CD4-positive, alpha-beta T cell treated with Interleukin-17A for 4 hours (primary cell): ENCODE measurements around the gene LONRF3.
"Not testable (repeated sequence)": the region's sequence is repeated elsewhere in the genome, so short reads cannot be mapped to it uniquely, and the experiment has no call there.

ENCODE experiments used
- DNase-seq: peaks from one replicate; pipeline ENCODE4 v3.0.0-alpha.2; 2020; ENCODE audit warnings: mixed read lengths

The LONRF3 gene

DNA sequence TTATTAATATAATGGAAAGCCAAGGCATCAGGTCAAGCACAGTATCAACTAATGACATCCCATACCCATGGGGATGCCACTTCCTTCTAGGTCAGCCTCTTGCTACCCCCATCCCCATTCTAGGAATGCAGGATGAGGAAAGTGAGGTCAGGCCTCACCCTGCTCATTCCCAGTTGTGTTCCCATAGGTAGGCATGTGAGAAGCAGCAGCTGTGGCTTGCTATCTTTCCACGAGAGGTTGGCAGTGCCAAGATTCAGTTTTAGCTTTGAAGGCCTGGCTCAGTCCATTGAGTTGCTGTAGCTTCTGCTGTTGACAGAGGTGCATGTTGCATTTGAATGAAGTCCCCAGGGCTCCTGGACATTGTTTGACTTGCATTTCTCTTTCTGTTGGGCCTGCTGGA lies 15.5 kb downstream of the LONRF3 start:
- no peak for DNase-seq

GRCh38 chrX:118990512-118991227 lies 16.3 kb downstream of the LONRF3 start:
- no peak for DNase-seq

DNA sequence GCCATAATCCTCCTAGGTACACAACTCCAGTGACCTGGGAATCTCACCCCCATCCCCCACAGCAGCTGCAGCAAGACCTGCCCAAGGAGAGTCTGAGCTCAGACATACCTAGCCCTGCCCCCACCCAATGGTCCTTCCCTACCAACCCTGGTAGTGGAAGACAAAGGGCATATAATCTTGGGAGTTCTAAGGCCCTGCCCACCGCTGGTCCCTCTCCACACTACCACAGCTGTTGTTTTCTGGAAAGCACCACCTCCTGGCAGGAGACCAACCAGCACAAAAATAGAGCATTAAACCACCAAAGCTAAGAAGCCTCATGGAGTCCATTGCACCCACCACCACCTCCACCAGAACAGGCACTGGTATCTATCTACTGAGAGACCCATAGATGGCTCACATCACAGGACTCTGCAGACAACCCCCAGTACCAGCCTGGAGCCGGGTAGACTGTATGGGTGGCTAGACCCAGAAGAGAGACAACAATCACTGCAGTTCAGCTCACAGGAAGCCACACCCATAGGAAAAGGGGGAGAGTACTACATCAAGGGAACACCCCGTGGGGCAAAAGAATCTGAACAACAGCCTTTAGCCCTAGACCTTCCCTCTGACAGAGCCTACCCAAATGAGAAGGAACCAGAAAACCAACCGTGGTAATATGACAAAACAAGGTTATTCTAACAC lies 18.2 kb downstream of the LONRF3 start:
- DNase-seq: peak; percentile 30

DNA sequence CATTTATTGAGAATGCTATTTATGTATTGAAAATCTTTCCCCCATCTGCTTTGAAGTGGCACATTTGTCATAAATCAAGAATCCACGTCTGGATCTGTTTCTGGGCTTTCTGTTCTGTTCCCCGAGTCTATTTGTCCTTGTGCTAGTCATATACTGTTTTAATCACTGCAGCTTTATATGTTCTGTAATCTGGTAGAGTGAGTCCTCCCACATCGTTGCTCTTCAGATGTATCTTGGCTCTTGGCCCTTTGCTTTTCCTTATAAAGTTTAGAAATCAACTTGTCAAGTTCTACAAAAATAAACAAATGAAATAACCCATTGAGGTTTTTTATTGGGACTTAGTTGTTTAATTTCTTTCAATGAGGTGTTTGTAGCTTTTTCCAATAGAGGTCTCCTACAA lies 29.0 kb downstream of the LONRF3 start:
- no peak for DNase-seq

DNA sequence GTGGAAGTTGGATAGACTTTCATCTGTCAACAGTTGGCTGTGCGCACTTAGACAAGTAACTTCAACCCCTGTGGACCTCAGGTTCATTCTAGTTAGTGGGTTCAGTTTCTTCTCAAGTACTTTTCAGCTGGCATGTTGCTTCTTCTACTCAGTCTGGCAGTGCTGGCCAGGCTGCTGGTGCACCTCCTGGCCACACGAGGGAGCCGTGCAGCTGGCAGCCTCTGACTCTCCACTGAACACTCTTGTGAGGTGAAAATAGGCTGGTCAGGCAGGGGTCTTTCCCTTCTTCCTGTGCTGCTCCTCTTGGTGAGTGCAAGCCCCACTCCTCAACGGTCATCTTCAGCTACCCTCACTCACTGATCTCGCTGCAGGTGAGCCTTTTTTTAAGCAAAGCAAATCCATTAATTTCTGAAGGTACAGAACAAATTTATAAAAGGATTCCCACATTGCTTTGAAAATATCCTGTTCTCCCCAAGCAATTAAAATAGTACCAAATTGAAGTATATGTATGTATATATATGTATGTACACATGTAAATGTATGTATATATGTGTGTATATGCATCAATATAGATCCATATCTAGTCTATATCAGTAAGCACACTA lies 30.6 kb downstream of the LONRF3 start:
- DNase-seq: peak; percentile 67

DNA sequence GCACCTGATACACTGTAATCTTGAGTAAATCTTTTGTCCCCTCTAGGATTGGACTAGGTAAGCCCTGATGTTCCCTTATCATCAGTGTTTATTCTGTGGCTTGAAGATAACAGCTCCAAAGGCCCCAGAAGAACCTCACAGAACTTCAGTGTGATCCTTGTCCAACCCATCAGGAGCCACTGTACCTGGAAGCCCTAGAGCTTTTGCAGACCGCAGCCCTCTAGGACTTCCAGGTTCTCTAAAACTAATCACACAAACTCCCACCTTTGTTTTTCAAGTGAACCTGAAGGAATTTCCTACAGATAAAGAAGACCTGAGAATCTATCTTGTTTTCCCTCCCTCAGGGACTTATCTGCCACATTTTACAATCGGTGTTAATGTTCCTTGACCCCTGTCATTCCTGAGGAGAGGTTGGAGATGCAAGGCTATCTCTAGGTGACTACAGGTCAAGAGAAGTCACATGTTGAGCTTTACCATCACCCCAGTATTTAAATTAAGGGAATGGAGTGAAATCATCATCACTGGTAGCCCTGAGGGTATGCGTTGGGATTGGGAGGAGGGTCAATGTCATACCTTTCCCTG lies 32.9 kb downstream of the LONRF3 start:
- DNase-seq: no peak

DNA sequence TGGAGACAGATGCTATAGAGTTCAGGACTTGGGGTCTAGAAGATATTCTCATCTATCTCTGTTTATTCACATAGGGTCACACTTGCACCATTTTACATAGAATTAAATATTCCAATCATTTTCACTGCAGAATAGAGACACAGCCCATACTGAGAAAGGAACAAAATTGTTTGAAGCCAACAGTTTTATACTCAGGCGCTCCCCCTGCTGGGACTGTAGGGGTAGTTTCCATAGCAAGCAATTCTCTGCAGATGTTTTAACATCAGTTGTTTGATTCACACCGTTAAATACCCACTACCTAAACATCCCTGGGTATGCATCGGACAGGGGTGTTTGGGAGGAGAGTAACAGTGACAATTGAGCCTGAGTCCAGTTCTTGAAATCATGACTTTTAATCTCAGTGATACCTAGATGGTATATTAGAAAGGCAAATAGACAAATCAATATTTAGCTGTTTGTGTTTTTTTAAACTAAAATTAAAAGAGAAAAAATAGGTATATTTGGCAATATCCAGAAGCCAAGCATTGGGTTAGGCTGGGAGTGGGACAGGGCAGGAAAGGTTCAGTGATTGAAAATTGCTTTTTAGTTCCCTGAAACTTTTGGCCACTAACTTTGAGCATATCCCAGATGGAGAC lies 33.8 kb downstream of the LONRF3 start:
- DNase-seq: peak; percentile 62

DNA sequence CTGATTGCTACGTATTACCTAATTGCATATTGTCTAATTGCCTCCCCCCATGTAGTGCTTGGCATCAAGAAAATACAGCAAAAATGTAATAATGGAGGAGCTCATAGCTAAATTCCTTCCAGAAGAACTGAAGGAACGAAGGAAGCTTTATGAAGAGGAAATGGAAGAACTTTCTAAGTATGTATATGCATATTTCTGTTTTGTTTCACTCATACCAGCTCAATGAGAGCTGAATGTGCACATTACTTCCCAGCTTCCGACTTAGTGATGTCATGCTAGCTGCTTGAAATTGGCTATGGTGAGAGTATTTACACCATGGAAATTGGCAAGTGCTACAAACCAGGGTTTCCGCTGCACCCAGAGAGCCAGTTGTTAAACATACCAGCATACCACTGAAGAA lies 34.7 kb downstream of the LONRF3 start:
- no peak for DNase-seq

DNA sequence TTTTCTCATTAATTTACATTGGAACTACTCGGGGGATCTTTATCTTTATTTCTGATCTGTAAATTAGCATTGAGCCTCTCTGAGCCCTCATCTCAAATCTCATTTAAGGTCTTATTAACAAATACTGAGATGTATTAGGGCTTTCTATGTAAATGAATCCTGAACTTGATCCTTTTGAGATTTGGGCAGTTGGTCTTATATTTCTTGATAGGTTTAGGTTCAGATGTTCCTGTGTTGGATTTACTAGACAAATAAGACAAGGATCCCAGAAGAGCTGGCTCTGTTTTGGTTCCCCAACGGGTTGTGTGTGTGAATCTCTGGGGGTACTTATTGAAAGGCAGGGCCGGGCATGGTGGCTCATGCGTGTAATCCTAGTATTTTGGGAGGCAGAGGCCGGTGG lies 36.1 kb downstream of the LONRF3 start:
- DNase-seq: no peak

GRCh38 chrX:119013164-119013563 lies 38.7 kb downstream of the LONRF3 start:
- no peak for DNase-seq

- DNase-seq: peak; percentile 23
Measured at GRCh38 chrX:119015407-119016237, 41.2 kb downstream of the LONRF3 start.

- no peak for DNase-seq
Measured at GRCh38 chrX:119017077-119017476, 42.7 kb downstream of the LONRF3 start.

- DNase-seq: no peak
Measured at GRCh38 chrX:119025900-119026299, 51.5 kb downstream of the LONRF3 start.

DNA sequence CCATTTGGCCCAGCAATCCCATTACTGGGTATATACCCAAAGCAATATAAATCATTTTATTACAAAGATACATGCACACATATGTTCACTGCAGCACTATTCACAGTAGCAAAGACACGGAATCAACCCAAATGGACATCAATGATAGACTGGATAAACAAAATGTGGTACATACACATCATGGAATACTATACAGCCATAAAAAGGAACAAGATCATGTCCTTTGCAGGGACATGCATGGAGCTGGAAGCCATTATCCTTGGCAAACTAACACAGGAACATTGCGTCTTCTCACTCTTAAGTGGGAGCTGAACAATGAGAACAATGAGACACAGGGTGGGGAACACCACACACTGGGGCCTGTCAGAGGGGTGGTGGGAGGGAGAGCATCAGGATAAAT lies 51.9 kb downstream of the LONRF3 start:
- not testable (repeated sequence) for DNase-seq

GRCh38 chrX:119027960-119028732 lies 53.7 kb downstream of the LONRF3 start:
- DNase-seq: not testable (repeated sequence)

DNA sequence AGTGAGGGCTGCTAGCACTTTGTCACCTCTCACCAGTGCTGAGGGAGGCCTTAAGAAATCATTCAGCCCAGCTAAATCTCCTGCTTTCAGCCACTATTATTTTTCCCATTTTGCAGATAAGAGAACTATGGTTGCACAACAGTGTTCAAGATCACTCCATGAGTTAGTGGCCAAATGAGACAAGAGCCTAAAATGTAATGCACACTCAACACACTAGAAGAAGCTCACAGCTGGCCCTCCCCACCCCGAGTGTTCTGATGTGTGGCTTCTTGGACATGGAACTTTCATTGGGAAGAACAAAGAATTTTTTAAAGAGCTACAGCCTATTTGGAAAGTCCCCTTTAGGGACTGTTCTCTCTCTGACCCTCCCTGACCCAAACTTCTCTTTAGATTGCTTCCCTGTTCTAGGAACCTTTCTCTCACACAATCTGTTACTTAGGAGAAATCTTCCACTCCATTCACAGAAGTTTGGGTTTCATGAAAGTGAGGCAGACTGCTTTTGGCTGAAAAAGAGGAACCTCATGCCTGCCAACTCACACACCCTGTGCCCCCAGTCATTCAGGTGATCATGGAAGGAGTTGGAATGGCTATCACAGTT lies 54.4 kb downstream of the LONRF3 start:
- no peak for DNase-seq

GRCh38 chrX:119029656-119030055 lies 55.2 kb downstream of the LONRF3 start:
- DNase-seq: not testable (repeated sequence)

DNA sequence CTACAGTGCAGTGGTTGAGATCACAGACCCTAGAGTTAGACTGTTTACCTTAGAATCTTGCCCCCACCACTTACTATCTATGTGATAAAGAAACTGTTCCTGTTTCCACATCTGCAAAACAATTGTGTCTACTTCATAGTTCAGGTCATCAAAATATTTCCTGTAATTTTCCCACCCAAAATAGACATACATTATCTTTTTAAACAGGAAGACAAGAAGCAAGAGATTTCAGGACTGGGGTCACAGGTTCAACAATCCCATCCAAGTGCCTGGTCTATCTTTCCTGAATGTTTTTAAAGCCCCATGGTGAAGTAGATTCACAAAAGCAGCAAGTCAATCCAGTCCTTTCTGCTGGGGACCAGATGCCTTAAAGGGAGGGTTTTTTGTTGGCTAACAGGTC lies 56.6 kb downstream of the LONRF3 start:
- no peak for DNase-seq

DNA sequence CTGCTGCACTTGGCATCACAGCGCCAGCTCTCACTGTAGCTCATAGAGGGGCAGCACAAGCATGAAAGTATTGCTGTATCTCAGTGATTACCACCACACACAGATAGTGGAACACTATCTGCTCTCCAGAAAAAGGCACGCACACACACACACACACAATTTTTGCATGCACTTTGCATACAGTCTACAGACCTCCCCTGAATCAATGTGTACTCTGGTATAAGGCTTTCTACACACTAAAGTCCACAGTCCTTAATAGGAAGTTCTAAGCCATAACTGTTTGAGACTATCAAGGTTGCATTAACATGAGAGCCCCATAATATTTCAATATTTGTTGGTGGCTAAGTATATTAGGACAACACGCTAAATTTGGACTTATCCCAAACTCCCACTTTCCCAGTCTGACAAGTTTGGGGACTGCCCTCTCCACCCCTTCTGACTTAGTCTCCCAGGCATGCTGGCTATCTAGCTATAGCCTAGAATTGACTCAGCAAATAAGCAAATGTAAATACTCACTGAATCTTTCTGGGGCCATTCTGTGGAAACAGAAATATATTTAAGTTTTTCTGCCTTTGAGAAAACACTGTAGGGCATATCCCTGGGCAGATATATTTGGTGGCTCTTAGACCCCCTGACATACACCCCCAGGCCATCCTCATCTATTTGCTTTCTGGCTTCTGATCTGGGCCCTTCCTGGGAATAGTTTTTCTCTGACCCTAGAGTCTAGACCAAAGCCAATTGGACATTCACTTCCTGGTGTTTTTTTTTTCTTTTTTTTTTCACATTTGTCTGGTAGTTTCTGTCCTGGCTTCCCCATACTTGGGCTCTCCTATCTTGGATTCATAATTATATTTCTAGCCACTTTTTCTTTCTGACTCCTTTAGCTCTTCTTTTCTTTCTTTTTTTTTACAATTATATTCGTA lies 62.0 kb downstream of the LONRF3 start:
- DNase-seq: no peak

DNA sequence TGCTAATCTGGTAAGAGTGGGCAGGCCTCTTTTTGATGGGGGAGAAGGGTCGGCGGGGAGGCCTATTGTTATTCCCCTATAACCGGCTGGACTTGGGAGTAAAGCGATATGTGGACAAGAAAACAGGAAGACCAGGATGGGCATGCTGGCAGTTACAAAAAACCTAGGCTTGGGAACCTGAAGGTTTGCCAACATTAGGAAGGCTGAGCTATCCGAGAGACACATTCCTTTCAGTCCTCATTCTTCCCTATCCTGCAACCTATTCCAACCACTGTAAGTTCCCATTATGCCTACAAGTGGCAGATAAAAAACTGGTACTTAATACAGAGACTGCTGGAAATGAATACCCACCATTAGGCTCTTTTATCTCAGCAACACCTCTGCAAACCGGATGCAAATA lies 66.0 kb downstream of the LONRF3 start:
- no peak for DNase-seq
